T-cell (primary cell): ENCODE data around the gene INTS6. TPM values are rescaled to one million over a fixed set of nuclear protein-coding genes. Genes with fewer than 3 reads are reported as not detected.

Source experiments
- ATAC-seq, 4 experiments: fragments of 200-7000 bp in 3 of 4; fragments of 150-1000 bp in 1 of 4; cut with Tn5 transposase; replicated peaks in 1 of 4; 1 replicate in 3 of 4; 2 replicates in 1 of 4; pipeline ENCODE4 v1.10.0; 2021; ENCODE audit warnings: moderate library complexity in 3 of 4, mild to moderate bottlenecking in 2 of 4, moderate number of reproducible peaks in 1 of 4
- CTCF ChIA-PET, 2 donors: fragments of 300-600 bp; sonication (Branson Sonifier 250); formaldehyde crosslinking; loops; one replicate each; lab custom pipeline; 2022; ENCODE audit warnings: antibody characterized with exemption in 2 of 2; lab: Charles Lee
- POLR2A ChIA-PET, 2 donors: fragments of 300-600 bp; sonication (Branson Sonifier 250); formaldehyde crosslinking; loops; one replicate each; lab custom pipeline; 2022; ENCODE audit warnings: antibody characterized with exemption in 2 of 2; lab: Charles Lee
- DNase-seq, 35 experiments: peaks; one replicate each; pipeline versions ENCODE4 v3.0.0 to v3.0.0-alpha.2; 2013 to 2023
- H3K27ac ChIP-seq: one replicate; pipeline ENCODE4 v1.5.1; 2013; ENCODE audit warnings: low read length
- H3K27me3 ChIP-seq, 2 experiments: replicated peaks in 1 of 2; 1 replicate in 1 of 2; 2 replicates in 1 of 2; pipeline versions ENCODE4 v1.6.1 to v1.7.0; 2013; ENCODE audit warnings: low read length in 1 of 2, mixed read lengths in 1 of 2; ENCODE audit not compliant: control insufficient read depth in 2 of 2, insufficient read depth in 2 of 2; ENCODE audit errors: extremely low read depth in 1 of 2
- H3K36me3 ChIP-seq, 2 donors: 1 replicate in 1 of 2; 2 replicates in 1 of 2; pipeline versions ENCODE4 v1.6.1 to v1.7.0; 2013; ENCODE audit warnings: low read length in 1 of 2; ENCODE audit not compliant: control insufficient read depth in 2 of 2, insufficient read depth in 1 of 2; ENCODE audit errors: extremely low read depth in 1 of 2
- H3K4me1 ChIP-seq, 2 experiments: 1 replicate in 1 of 2; 2 replicates in 1 of 2; pipeline versions ENCODE4 v1.6.1 to v1.7.0; 2013; ENCODE audit warnings: low read length in 2 of 2, mixed read lengths in 1 of 2; ENCODE audit not compliant: insufficient read depth in 2 of 2, control insufficient read depth in 1 of 2; ENCODE audit errors: extremely low read depth in 1 of 2
- H3K4me3 ChIP-seq, 2 donors: 1 replicate in 1 of 2; 2 replicates in 1 of 2; pipeline versions ENCODE4 v1.5.1 to v1.7.0; 2013; ENCODE audit warnings: mild to moderate bottlenecking in 2 of 2, low read length in 1 of 2, moderate library complexity in 1 of 2; ENCODE audit not compliant: control insufficient read depth in 1 of 2; ENCODE audit errors: extremely low read depth in 1 of 2
- H3K9me3 ChIP-seq: 2 replicates; pipeline ENCODE4 v1.7.0; 2013
- H3K27ac Mint-ChIP-seq, 2 donors: one replicate each; pipeline ENCODE4 v1.8.0; 2020 to 2021; ENCODE audit warnings: mild to moderate bottlenecking in 2 of 2, mixed read lengths in 2 of 2
- H3K27me3 Mint-ChIP-seq, 2 donors: one replicate each; pipeline ENCODE4 v1.8.0; 2021 to 2022; ENCODE audit warnings: mixed read lengths in 2 of 2
- H3K36me3 Mint-ChIP-seq: one replicate; pipeline ENCODE4 v1.8.0; 2021; ENCODE audit warnings: mixed read lengths
- H3K4me1 Mint-ChIP-seq, 3 donors: one replicate each; pipeline ENCODE4 v1.8.0; 2020 to 2022; ENCODE audit warnings: mixed read lengths in 3 of 3, mild to moderate bottlenecking in 1 of 3
- H3K4me3 Mint-ChIP-seq, 3 donors: one replicate each; pipeline ENCODE4 v1.8.0; 2020 to 2022; ENCODE audit warnings: mild to moderate bottlenecking in 3 of 3, mixed read lengths in 3 of 3, moderate library complexity in 3 of 3
- H3K9me3 Mint-ChIP-seq, 3 donors: one replicate each; pipeline ENCODE4 v1.8.0; 2020 to 2022; ENCODE audit warnings: mixed read lengths in 3 of 3
- WGBS: methylation state at CpG from one replicate; pipeline ENCODE4 v1.1.5; 2013; ENCODE audit warnings: missing lambda C conversion rate; ENCODE audit not compliant: insufficient coverage; 5-methylcytosine and 5-hydroxymethylcytosine counted together
- total RNA-seq, 35 experiments: library from RNA in 6 of 35; stranded (reverse) in 6 of 35; fragments of 120-200 nt in 1 of 35; gene quantifications; one replicate each; pipeline versions ENCODE4 v1.2.1 to v1.2.4 and lab custom pipeline; 2013 to 2026

INTS6 gene
- total RNA-seq: 10 to 100 TPM; 50.0 to 77.9 (median 58.7) TPM
- 70.8 TPM for total RNA-seq (2013)
- total RNA-seq (lab: John Stamatoyannopoulos, UW): 122 to 364 (median 167) reads per million in 29 experiments

- peak; percentile 82 to 86 (median 82) for ATAC-seq
- H3K4me3 Mint-ChIP-seq: peak within 1 kb of the TSS; percentile 84 to 93 (median 91)
- H3K36me3 Mint-ChIP-seq: peaks cover 29% of the 10 kb centered on the region
- H3K4me1 Mint-ChIP-seq: peaks cover 49 to 62% (median 56%) of the 10 kb centered on the region in 3 donors
- H3K27ac Mint-ChIP-seq: peak within 1 kb of the TSS; percentile 98
- Histone ChIP-seq H3K27ac (peak within 1 kb of the TSS; percentile 94), H3K36me3 (peaks cover 4 to 23% of the 10 kb centered on the region in 2 donors), H3K4me1 (peaks cover 12 to 32% of the 10 kb centered on the region in 2 experiments), H3K4me3 (peak within 1 kb of the TSS; percentile 86 to 95), H3K27me3 (no peaks in the 10 kb centered on the region), H3K9me3 (no peaks in the 10 kb centered on the region)
- ChIA-PET CTCF (interaction anchor here in 1 of 2 donors (0.6 to 2.4 kb wide), 12 partner anchors 11 to 1660 kb away, joined by 3 to 10 read pairs (median 5); partner anchors contain the start of gene KPNA3), POLR2A (interaction anchor here (0.5 to 2.8 kb wide), 64 partner anchors 8 to 1661 kb away, joined by 3 to 61 read pairs (median 5); partner anchors contain the start of genes ALG11 (in 1 of the 2), KPNA3 (in 1 of the 2) and SUGT1 (in 1 of the 2))
- H3K27me3 Mint-ChIP-seq: no peaks in the 10 kb centered on the region
- WGBS: under 1% methylated on average over 37 of the region's 69 CpGs
- H3K9me3 Mint-ChIP-seq: no peaks in the 10 kb centered on the region
- DNase-seq: peak; percentile 97 to 99 (median 99)
Observed at GRCh38 chr13:51452361-51453206, at the start of gene INTS6. Gene INTS6 (minus strand): TSS chr13:51453036. CDS start chr13:51452525, 511 bp downstream.

- H3K36me3 Mint-ChIP-seq: no peaks in the 10 kb centered on the region
- ATAC-seq (no peak), DNase-seq (no peak)
- POLR2A ChIA-PET: no interaction called here
- H3K27ac ChIP-seq: no peak overlapping the region
- CTCF ChIA-PET: no interaction called here
- H3K4me1 Mint-ChIP-seq: peaks cover 0 to 12% (median 0%) of the 10 kb centered on the region in 3 donors
- H3K9me3 ChIP-seq: no peaks in the 10 kb centered on the region
- no peaks in the 10 kb centered on the region for H3K36me3 ChIP-seq
- H3K9me3 Mint-ChIP-seq: no peaks in the 10 kb centered on the region
- no peaks in the 10 kb centered on the region for H3K4me1 ChIP-seq
- H3K4me3 Mint-ChIP-seq: no peak overlapping the region
- H3K27ac Mint-ChIP-seq: no peak overlapping the region
- peaks cover 0 to 1% of the 10 kb centered on the region in 2 donors for H3K27me3 Mint-ChIP-seq
- H3K27me3 ChIP-seq: no peaks in the 10 kb centered on the region
- H3K4me3 ChIP-seq: no peak overlapping the region
Observed at GRCh38 chr13:51502153-51502651, 49.4 kb upstream of the INTS6 start.

DNA sequence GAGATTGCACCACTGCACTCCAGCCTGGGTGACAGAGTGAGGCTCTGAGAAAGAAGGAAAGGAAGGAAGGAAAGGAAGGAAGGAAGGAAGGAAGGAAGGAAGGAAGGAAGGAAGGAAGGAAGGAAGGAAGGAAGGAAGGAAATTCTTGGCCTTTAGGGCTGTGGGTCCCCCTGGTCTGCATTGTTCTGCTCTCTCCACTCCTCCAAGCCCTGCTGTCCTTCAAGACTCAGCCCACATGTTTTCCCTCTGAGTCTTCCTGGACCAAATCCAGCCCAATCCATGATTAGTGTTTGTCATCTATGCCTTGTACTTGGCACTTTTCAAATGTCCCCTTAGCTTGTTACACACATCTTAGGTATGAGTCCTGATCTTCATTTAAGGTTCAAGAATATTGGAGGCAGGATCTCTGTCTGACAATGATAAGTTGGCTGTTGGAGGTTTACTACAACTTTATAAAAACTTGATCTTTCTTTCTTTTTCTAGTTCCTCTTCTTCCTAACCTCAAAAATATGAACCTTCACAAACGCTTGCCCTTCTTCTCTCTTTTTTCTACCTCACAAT is 48.8 kb upstream of the INTS6 start:
- Mint-ChIP-seq H3K4me3 (no peak overlapping the region), H3K4me1 (peaks cover 0 to 12% (median 0%) of the 10 kb centered on the region in 3 donors), H3K27ac (no peak overlapping the region), H3K36me3 (no peaks in the 10 kb centered on the region), H3K9me3 (no peaks in the 10 kb centered on the region), H3K27me3 (peaks cover 0 to 5% of the 10 kb centered on the region in 2 donors)
- DNase-seq: no peak
- no CpG with 5 or more reads among the region's 1 CpG for WGBS
- POLR2A ChIA-PET: no interaction called here
- CTCF ChIA-PET: no interaction called here
- H3K4me3 ChIP-seq: no peak overlapping the region
- no peak for ATAC-seq
- H3K27me3 ChIP-seq: no peaks in the 10 kb centered on the region
- H3K36me3 ChIP-seq: no peaks in the 10 kb centered on the region
- no peaks in the 10 kb centered on the region for H3K9me3 ChIP-seq
- no peak overlapping the region for H3K27ac ChIP-seq
- H3K4me1 ChIP-seq: no peaks in the 10 kb centered on the region

DNA sequence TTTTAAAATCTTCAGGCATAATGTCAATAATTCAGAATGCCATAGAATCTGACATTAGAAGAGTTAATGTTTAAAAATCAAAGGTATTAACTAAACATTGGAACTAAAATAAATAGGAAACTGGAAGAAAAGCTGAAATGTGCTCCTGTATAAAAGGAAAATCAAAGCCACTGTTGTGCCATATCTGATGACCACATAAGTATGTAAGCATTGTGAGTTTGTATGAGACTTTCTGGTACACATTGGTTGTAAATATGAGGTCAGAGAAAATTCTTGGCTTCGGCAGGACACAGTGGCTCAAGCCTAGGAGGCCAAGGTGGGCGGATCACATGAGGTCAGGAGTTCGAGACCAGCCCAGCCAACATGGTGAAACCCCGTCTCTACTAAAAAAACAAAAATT is 48.3 kb upstream of the INTS6 start:
- no peaks in the 10 kb centered on the region for H3K27me3 ChIP-seq
- peaks cover 0 to 5% of the 10 kb centered on the region in 2 donors for H3K27me3 Mint-ChIP-seq
- no peaks in the 10 kb centered on the region for H3K4me1 ChIP-seq
- H3K27ac ChIP-seq: no peak overlapping the region
- H3K36me3 Mint-ChIP-seq: no peaks in the 10 kb centered on the region
- no peaks in the 10 kb centered on the region for H3K9me3 Mint-ChIP-seq
- ATAC-seq: no peak
- H3K4me3 ChIP-seq: no peak overlapping the region
- 87% methylated on average over 3 of the region's 4 CpGs for WGBS
- H3K36me3 ChIP-seq: no peaks in the 10 kb centered on the region
- H3K4me1 Mint-ChIP-seq: peaks cover 0 to 12% (median 0%) of the 10 kb centered on the region in 3 donors
- POLR2A ChIA-PET: no interaction called here
- H3K4me3 Mint-ChIP-seq: no peak overlapping the region
- H3K9me3 ChIP-seq: no peaks in the 10 kb centered on the region
- CTCF ChIA-PET: no interaction called here
- no peak for DNase-seq
- no peak overlapping the region for H3K27ac Mint-ChIP-seq

DNA sequence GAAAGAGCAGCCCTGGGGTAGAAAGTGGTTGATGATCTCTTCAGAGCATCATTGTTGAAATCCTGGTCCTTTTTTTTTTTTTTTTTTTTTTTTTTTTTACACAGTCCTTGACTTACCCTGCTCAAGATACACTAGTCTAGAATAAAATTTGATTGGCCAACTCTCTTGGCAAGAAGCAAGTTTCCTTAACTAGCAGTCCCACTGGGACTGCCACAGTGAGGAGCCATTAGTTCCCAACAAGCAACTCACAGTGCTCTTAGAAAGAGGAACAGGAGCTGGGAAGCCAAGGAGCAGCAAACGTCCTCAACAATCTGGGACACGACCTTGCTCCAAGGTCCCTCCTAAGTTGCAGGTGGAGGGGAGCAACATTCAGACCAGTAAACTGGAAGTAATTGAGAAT is 47.9 kb upstream of the INTS6 start:
- Histone ChIP-seq H3K36me3 (no peaks in the 10 kb centered on the region), H3K27ac (no peak overlapping the region), H3K27me3 (no peaks in the 10 kb centered on the region), H3K4me1 (no peaks in the 10 kb centered on the region), H3K9me3 (no peaks in the 10 kb centered on the region), H3K4me3 (no peak overlapping the region)
- Mint-ChIP-seq H3K9me3 (no peaks in the 10 kb centered on the region), H3K36me3 (no peaks in the 10 kb centered on the region), H3K27ac (no peak overlapping the region), H3K4me3 (no peak overlapping the region), H3K27me3 (peaks cover 0 to 5% of the 10 kb centered on the region in 2 donors), H3K4me1 (peaks cover 0 to 12% (median 0%) of the 10 kb centered on the region in 3 donors)
- POLR2A ChIA-PET: interaction anchor here in 1 of 2 donors (0.6 kb wide), 1 partner anchor 168 kb away, joined by 14 read pairs; no protein-coding TSS in a partner anchor
- CTCF ChIA-PET: no interaction called here
- ATAC-seq (no peak), DNase-seq (no peak)
- WGBS: no CpG with 5 or more reads among the region's 2 CpGs

DNA sequence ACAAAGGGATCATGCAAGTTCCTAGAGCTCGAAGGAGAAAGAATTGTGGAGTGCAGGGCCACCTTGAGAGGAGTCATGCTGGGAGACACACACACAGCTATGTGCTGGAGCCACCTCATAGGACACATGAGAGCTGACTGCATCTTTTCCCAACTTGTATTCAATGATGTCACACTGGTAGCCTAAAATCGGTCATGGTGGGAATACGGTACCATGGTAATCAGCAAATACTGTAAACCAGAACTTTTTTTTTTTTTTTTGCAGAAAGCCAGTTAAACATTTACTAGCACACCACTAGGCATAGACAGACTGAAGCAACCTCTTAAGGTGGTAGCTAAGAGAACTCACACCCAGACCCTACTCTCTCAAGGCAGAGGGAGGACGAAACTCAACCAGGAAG is 47.0 kb upstream of the INTS6 start:
- Histone ChIP-seq H3K36me3 (no peaks in the 10 kb centered on the region), H3K4me1 (no peaks in the 10 kb centered on the region), H3K4me3 (no peak overlapping the region), H3K27ac (no peak overlapping the region), H3K9me3 (no peaks in the 10 kb centered on the region), H3K27me3 (no peaks in the 10 kb centered on the region)
- ATAC-seq: no peak
- POLR2A ChIA-PET: interaction anchor here (0.5 to 0.6 kb wide), 2 partner anchors 169 to 1185 kb away, joined by 3 to 14 read pairs; no protein-coding TSS in a partner anchor
- WGBS: 93% methylated on average over 3 of the region's 4 CpGs
- Mint-ChIP-seq H3K27ac (no peak overlapping the region), H3K4me3 (no peak overlapping the region), H3K9me3 (no peaks in the 10 kb centered on the region), H3K36me3 (no peaks in the 10 kb centered on the region), H3K4me1 (peaks cover 0 to 12% (median 0%) of the 10 kb centered on the region in 3 donors), H3K27me3 (peaks cover 4 to 5% of the 10 kb centered on the region in 2 donors)
- CTCF ChIA-PET: no interaction called here
- no peak for DNase-seq
